GM12878 (cell line): ENCODE measurements around the gene EDC3. TPM values are rescaled to one million over a fixed set of nuclear protein-coding genes. Genes with fewer than 3 reads are reported as not detected.

Experiments used
- ATAC-seq: fragments of 200-7000 bp; cut with Tn5 transposase; 3 replicates; pipeline ENCODE4 v1.9.1; 2020; ENCODE audit warnings: mild to moderate bottlenecking, moderate library complexity
- BruUV-seq: library from RNA; stranded (reverse); fragments of 400-500 nt; replicated peaks from 2 replicates; lab custom pipeline; 2021; lab: Mats Ljungman, UMichigan
- CTCF ChIA-PET: fragments of 300-600 bp; sonication (Branson Sonifier 250); formaldehyde crosslinking; extraction: SDS; loops from one replicate; lab custom pipeline; 2021; ENCODE audit warnings: inconsistent platforms; lab: Yijun Ruan, JAX
- POLR2A ChIA-PET: fragments of 350-600 bp; formaldehyde crosslinking; extraction: SDS; loops from one replicate; lab custom pipeline; 2021; ENCODE audit warnings: inconsistent platforms; lab: Charles Lee
- RAD21 ChIA-PET: fragments of 300-600 bp; sonication (Branson Sonifier 250); formaldehyde crosslinking; loops from one replicate; lab custom pipeline; 2023; ENCODE audit warnings: antibody characterized with exemption; ENCODE audit not compliant: unreplicated experiment; lab: Charles Lee
- SMC1A ChIA-PET: fragments of 300-600 bp; sonication (Branson Sonifier 250); formaldehyde crosslinking; loops from one replicate; lab custom pipeline; 2023; ENCODE audit not compliant: unreplicated experiment, uncharacterized antibody; lab: Charles Lee
- DNase-seq: peaks from one replicate; pipeline ENCODE4 v3.0.0-alpha.2; 2011; ENCODE audit warnings: low read depth, low spot score
- FAIRE-seq: peaks from 3 replicates; lab custom pipeline; 2011; peaks lifted over from hg19 to GRCh38; lab: Jason Lieb, UNC
- H2AFZ ChIP-seq: 2 replicates; pipeline ENCODE4 v1.6.0; 2011; ENCODE audit warnings: low read depth, low read length, control low read depth; ENCODE audit not compliant: control insufficient read depth
- H3K27ac ChIP-seq: 2 replicates; pipeline ENCODE4 v1.5.1; 2011; ENCODE audit warnings: control low read depth; ENCODE audit not compliant: control insufficient read depth, insufficient read depth
- H3K27me3 ChIP-seq, 2 experiments: replicated peaks in 1 of 2; 2 replicates each; pipeline versions ENCODE4 v1.6.0 to v1.6.1; 2011; ENCODE audit warnings: low read length in 1 of 2; ENCODE audit not compliant: control insufficient read depth in 2 of 2, insufficient read depth in 2 of 2
- H3K36me3 ChIP-seq, 2 experiments: 2 replicates each; pipeline ENCODE4 v1.5.1; 2011; ENCODE audit warnings: low read length in 1 of 2; ENCODE audit not compliant: control insufficient read depth in 2 of 2, insufficient read depth in 2 of 2
- H3K4me1 ChIP-seq: 2 replicates; pipeline ENCODE4 v1.6.1; 2011; ENCODE audit warnings: mild to moderate bottlenecking, low read length, moderate library complexity, mixed read lengths; ENCODE audit not compliant: control insufficient read depth, insufficient read depth
- H3K4me2 ChIP-seq: 2 replicates; pipeline ENCODE4 v1.6.0; 2011; ENCODE audit warnings: control low read depth; ENCODE audit not compliant: control insufficient read depth, insufficient read depth
- H3K4me3 ChIP-seq: fragments of 200-600 bp; sonication (generic); 2 replicates; pipeline ENCODE4 v1.5.1; 2016
- H3K79me2 ChIP-seq: 2 replicates; pipeline ENCODE4 v1.6.0; 2011; ENCODE audit warnings: low read length; ENCODE audit not compliant: control insufficient read depth, insufficient read depth
- H3K9ac ChIP-seq: 2 replicates; pipeline ENCODE4 v1.8.0; 2011; ENCODE audit warnings: low read length, control low read depth, mixed read lengths; ENCODE audit not compliant: control insufficient read depth, insufficient read depth
- H3K9me3 ChIP-seq: replicated peaks from 3 replicates; pipeline ENCODE4 v1.5.1; 2011; ENCODE audit warnings: mild to moderate bottlenecking, low read length; ENCODE audit not compliant: control insufficient read depth, insufficient read depth
- H4K20me1 ChIP-seq: 2 replicates; pipeline ENCODE4 v1.6.0; 2011; ENCODE audit not compliant: control insufficient read depth, insufficient read depth
- BHLHE40 ChIP-seq, 2 experiments: fragments of 450-650 bp in 1 of 2; IDR thresholded peaks; 2 replicates each; pipeline ENCODE4 v1.6.1; 2011 to 2017; ENCODE audit warnings: low read depth in 2 of 2, borderline replicate concordance in 1 of 2, improper control_type of control experiment in 1 of 2, low read length in 1 of 2, mild to moderate bottlenecking in 1 of 2
- CBX3 ChIP-seq: fragments of 200-600 bp; sonication (generic); IDR thresholded peaks from 2 replicates; pipeline ENCODE4 v1.6.1; 2016; ENCODE audit warnings: low read depth, borderline replicate concordance
- CHD2 ChIP-seq: IDR thresholded peaks from 2 replicates; pipeline ENCODE4 v1.6.1; 2011; ENCODE audit warnings: low read depth, low read length, improper control_type of control experiment, borderline replicate concordance
- GATAD2B ChIP-seq: fragments of 450-650 bp; conservative IDR thresholded peaks from 2 replicates; pipeline ENCODE4 v1.6.1; 2017; ENCODE audit warnings: low read depth, mild to moderate bottlenecking, moderate library complexity
- IKZF2 ChIP-seq, 2 experiments: fragments of 450-650 bp; IDR thresholded peaks; 2 replicates each; pipeline ENCODE4 v1.6.1; 2017; ENCODE audit warnings: mild to moderate bottlenecking in 2 of 2, moderate library complexity in 2 of 2
- MEF2A ChIP-seq: IDR thresholded peaks from 2 replicates; pipeline ENCODE4 v1.6.1; 2011; ENCODE audit warnings: low read depth, mild to moderate bottlenecking, low read length, moderate library complexity; ENCODE audit not compliant: insufficient read depth
- NBN ChIP-seq: fragments of 450-650 bp; IDR thresholded peaks from 2 replicates; pipeline ENCODE4 v1.6.1; 2016
- NFYB ChIP-seq: IDR thresholded peaks from 2 replicates; pipeline ENCODE4 v1.6.1; 2011; ENCODE audit warnings: low read depth, mild to moderate bottlenecking, low read length, improper control_type of control experiment, moderate library complexity; ENCODE audit not compliant: insufficient read depth
- PAX5 ChIP-seq: IDR thresholded peaks from 2 replicates; pipeline ENCODE4 v1.6.1; 2011; ENCODE audit warnings: low read depth, low read length, borderline replicate concordance
- RELA ChIP-seq: fragments of 450-650 bp; IDR thresholded peaks from 2 replicates; pipeline ENCODE4 v1.8.0; 2014; ENCODE audit warnings: borderline replicate concordance; ENCODE audit not compliant: partially characterized antibody
- RUNX3 ChIP-seq: IDR thresholded peaks from 2 replicates; pipeline ENCODE4 v1.6.1; 2012; ENCODE audit warnings: low read length, inconsistent platforms
- SUZ12 ChIP-seq: fragments of 200-600 bp; sonication (generic); IDR thresholded peaks from one replicate; pipeline ENCODE4 v1.6.1; 2018; ENCODE audit warnings: antibody characterized with exemption, mild to moderate bottlenecking; ENCODE audit not compliant: unreplicated experiment
- WGBS: methylation state at CpG from one replicate; pipeline ENCODE4 v1.1.6; 2016; ENCODE audit warnings: low lambda C conversion rate; ENCODE audit not compliant: insufficient replicate concordance, insufficient coverage; ENCODE audit errors: missing lambda C conversion rate; 5-methylcytosine and 5-hydroxymethylcytosine counted together
- in situ Hi-C: fragments of 300-500 bp; cut with MboI; formaldehyde crosslinking; loops from 9 replicates; pipeline ENCODE4 v1.14.3; 2018; ENCODE audit warnings: mixed read lengths
- intact Hi-C: fragments of 100-400 bp; cut with micrococcal nuclease; formaldehyde crosslinking; loops from one replicate; pipeline ENCODE4 v1.14.2; 2022; ENCODE audit not compliant: unreplicated experiment
- polyA plus RNA-seq, 11 experiments: library from polyadenylated mRNA; depleted of rRNA in 4 of 11; unstranded in 6 of 11; stranded (reverse) in 5 of 11; fragments of >200 nt; fragmentation: Nextera tagmentation in 4 of 11; fragmentation: Illumina TruSeq in 1 of 11; extraction: Ambion mirVana in 4 of 11; extraction: Trizol in 1 of 11; gene quantifications; 1 replicate in 1 of 11; 2 replicates in 10 of 11; pipeline versions ENCODE4 v1.2.1 to v1.2.3, GENCODE V29; 2011 to 2016; ENCODE audit warnings: inconsistent platforms in 2 of 11, missing spikeins in 2 of 11, low read depth in 1 of 11
- total RNA-seq, 4 experiments: library from RNA; depleted of rRNA in 3 of 4; stranded (reverse); fragments of >200 nt in 3 of 4; fragmentation: Illumina TruSeq in 1 of 4; extraction: Trizol in 1 of 4; gene quantifications; 2 replicates each; pipeline versions ENCODE4 v1.2.1 to v1.2.3, GENCODE V29; 2013 to 2021
- TF ChIP-seq, protein P1 (sequence below): fragments of 450-650 bp; IDR thresholded peaks from 2 replicates; pipeline ENCODE4 v1.6.1; 2017; ENCODE audit warnings: mild to moderate bottlenecking, moderate library complexity

The EDC3 gene
- total and polyA plus RNA-seq, 10 of the 15 experiments (the other 5 are each of a cell fraction or from before 2014, with no cell fraction given), result 11.8 to 48.4 (median 35.3) TPM

DNA sequence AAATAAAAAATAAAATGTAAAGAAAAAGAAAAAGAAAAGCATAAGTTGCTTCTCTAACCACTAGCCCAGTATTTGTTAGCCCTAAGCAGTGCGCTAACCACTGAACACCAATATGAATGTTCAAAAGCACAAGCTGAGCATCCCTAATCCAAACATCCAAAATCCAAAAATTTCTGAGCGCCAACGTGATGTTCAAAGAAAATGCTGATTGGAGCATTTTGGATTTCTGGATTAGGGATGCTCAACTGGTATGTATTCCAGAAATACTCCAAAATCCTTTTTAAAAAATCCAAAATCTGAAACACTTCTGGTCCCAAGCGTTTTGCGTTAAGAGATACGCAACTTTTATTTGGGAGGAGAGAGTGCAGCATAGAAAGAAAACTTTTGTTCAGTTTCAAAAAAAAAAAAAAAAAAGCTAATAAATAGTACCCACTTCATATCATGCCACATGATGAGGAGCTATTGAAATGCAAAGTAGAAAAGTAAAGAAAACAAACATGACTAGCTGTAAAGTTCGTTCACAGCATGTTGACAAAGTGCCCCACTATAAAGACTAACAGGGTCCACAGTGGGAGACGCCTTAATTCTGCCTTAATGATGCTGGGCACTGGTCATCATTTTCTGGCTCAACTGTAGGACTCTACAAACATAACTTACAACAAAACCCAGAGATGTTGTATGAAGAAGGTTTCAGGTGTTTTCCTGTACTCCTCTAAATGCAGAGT lies 32.4 kb downstream of the EDC3 start (continued):
- TF ChIP-seq BHLHE40 (IDR thresholded peaks at IDR 0.05; ENCODE audit: borderline replicate concordance in 1 of 2, low read depth in 2 of 2, low read length in 1 of 2) (no peak), RELA (no peak), SUZ12 (no peak), CBX3 (no peak)
- TF ChIP-seq, protein P1, sequence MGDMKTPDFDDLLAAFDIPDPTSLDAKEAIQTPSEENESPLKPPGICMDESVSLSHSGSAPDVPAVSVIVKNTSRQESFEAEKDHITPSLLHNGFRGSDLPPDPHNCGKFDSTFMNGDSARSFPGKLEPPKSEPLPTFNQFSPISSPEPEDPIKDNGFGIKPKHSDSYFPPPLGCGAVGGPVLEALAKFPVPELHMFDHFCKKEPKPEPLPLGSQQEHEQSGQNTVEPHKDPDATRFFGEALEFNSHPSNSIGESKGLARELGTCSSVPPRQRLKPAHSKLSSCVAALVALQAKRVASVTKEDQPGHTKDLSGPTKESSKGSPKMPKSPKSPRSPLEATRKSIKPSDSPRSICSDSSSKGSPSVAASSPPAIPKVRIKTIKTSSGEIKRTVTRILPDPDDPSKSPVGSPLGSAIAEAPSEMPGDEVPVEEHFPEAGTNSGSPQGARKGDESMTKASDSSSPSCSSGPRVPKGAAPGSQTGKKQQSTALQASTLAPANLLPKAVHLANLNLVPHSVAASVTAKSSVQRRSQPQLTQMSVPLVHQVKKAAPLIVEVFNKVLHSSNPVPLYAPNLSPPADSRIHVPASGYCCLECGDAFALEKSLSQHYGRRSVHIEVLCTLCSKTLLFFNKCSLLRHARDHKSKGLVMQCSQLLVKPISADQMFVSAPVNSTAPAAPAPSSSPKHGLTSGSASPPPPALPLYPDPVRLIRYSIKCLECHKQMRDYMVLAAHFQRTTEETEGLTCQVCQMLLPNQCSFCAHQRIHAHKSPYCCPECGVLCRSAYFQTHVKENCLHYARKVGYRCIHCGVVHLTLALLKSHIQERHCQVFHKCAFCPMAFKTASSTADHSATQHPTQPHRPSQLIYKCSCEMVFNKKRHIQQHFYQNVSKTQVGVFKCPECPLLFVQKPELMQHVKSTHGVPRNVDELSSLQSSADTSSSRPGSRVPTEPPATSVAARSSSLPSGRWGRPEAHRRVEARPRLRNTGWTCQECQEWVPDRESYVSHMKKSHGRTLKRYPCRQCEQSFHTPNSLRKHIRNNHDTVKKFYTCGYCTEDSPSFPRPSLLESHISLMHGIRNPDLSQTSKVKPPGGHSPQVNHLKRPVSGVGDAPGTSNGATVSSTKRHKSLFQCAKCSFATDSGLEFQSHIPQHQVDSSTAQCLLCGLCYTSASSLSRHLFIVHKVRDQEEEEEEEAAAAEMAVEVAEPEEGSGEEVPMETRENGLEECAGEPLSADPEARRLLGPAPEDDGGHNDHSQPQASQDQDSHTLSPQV, result no peak

DNA sequence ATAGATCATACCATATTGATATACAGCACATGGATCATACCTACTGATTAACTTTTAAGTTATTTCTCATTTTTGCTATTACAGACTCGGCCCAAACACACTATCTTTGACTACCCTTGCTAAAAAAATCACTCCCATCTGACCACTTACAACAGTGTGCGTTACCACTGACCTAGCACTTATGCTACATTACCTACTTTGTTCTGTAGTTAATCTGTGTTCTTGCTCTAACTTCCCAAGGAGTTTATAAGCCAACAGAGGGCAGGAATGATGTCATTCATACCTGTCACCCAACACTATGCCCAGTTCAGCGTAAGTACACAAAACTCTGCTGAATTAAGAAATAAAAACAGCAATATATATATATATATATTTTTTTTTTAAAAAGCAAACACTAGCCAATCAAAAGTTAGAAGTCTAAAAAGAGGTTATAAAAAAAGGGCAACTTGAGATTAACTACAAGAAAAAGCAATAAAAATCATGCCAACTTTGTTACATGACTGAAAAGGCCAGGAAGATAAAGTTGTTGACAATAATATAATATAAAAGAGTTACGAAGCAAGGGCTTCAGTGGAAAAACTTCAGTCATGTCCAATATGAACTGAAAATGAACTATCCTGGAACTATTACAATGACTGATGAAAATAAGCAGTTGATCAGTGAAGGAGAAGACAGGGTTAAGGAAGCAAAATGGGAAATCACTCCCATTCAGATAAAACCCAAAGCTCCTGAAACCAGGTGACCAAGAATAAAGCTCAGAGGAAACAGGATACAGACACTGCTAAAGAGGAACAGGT lies 33.6 kb downstream of the EDC3 start:
- no peaks in the 10 kb centered on the region for H3K4me1 ChIP-seq
- CTCF ChIA-PET, result interaction anchor here (0.6 to 1.8 kb wide), 4 partner anchors 8 to 288 kb away, joined by 3 to 4 read pairs (median 4); no protein-coding TSS in a partner anchor
- TF ChIP-seq RUNX3, result no peak
- TF ChIP-seq IKZF2 (IDR thresholded peaks at IDR 0.05), result no peak
- no peak for TF ChIP-seq CHD2
- TF ChIP-seq NFYB, result no peak
- TF ChIP-seq GATAD2B, result no peak
- TF ChIP-seq PAX5, result no peak
- no peak for TF ChIP-seq NBN
- TF ChIP-seq MEF2A, result no peak
- no peaks in the 10 kb centered on the region for H3K27me3 ChIP-seq
- ATAC-seq (no peak), FAIRE-seq (no peak), DNase-seq (no peak)
- no peaks in the 10 kb centered on the region; a peak in 1 of 4 replicates for H3K36me3 ChIP-seq
- RAD21 ChIA-PET, result no interaction called here
- no peak overlapping the region for H3K27ac ChIP-seq
- intact Hi-C loops (no loop called here), in situ Hi-C loops (no loop called here)
- POLR2A ChIA-PET, result interaction anchor here (1.2 kb wide), 1 partner anchor 14 kb away, joined by 4 read pairs; no protein-coding TSS in a partner anchor
- no peak overlapping the region for H3K4me2 ChIP-seq
- no peaks in the 10 kb centered on the region for H3K79me2 ChIP-seq
- no peaks in the 10 kb centered on the region for H3K9me3 ChIP-seq
- SMC1A ChIA-PET, result no interaction called here
- H3K4me3 ChIP-seq, result no peak overlapping the region
- 92% methylated on average over 4 of the region's 4 CpGs for WGBS
- no peak overlapping the region for H3K9ac ChIP-seq
- BruUV-seq, result no TSS peak
- H2AFZ ChIP-seq, result no peak overlapping the region
- no peaks in the 10 kb centered on the region for H4K20me1 ChIP-seq
